GM18868 (cell line): Measurements from ENCODE around the gene OSBPL10.
"Not testable (repeated sequence)": the region's sequence is repeated elsewhere in the genome, so short reads cannot be mapped to it uniquely, and the experiment has no call there.

Experiments
- ATAC-seq: cut with Tn5 transposase; IDR thresholded peaks from one replicate; pipeline ENCODE4 v1.9.1; 2021; ENCODE audit warnings: mild to moderate bottlenecking, moderate library complexity; ENCODE audit not compliant: unreplicated experiment

Gene OSBPL10

GRCh38 chr3:31981206-31982181 lies at the start of gene OSBPL10, which contains the start of gene ZNF860:
TSS of gene OSBPL10 (minus strand) at chr3:31981262. CDS start at chr3:31981179, 83 bp downstream.
TSS of gene ZNF860 (plus strand) at chr3:31981750. CDS start at chr3:31989080, 7,330 bp downstream.
- ATAC-seq: no peak

GRCh38 chr3:32026593-32026992 lies 45.5 kb upstream of the OSBPL10 start:
- no peak for ATAC-seq

GRCh38 chr3:32022947-32023346 lies 41.9 kb upstream of the OSBPL10 start:
- ATAC-seq: no peak

DNA sequence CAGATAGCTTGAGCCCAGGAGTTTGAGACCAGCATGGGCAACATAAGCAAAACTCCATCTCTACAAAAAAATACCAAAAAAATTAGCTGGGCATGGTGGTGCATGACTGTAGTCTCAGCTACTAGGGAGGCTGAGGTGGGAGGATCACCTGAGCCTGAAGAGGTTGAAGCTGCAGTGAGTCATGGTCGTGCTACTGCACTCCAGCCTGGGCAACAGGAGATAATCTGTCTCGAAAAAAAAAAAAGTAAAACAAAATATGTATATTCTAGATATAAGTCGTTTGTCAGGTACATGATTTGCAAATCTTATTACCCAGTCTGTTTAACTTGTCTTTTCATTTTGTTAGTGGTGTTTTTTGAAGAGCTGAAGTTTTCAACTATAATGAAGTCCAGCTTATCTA lies 40.7 kb upstream of the OSBPL10 start:
- no peak for ATAC-seq

DNA sequence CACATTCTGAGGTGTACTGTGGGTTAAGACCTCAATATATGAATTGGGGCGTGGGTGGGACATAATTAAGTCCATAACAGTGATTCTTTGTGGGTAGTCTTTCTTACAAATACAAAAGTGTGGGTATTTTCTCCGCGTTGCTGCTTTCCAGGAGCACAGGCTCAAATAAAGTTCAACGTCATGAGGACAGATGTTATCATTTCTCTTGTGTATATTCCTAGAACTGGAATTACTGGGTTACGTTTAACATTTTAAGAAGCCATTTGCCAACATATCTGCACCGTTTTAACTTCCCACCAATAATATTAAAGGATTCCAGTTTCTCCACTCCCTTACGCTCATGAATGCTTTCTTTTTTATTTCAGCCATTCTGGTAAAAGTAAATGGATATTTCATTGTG lies 40.1 kb upstream of the OSBPL10 start:
- ATAC-seq: no peak

GRCh38 chr3:32018757-32019564 lies 37.9 kb upstream of the OSBPL10 start:
- peak; percentile 51 for ATAC-seq

DNA sequence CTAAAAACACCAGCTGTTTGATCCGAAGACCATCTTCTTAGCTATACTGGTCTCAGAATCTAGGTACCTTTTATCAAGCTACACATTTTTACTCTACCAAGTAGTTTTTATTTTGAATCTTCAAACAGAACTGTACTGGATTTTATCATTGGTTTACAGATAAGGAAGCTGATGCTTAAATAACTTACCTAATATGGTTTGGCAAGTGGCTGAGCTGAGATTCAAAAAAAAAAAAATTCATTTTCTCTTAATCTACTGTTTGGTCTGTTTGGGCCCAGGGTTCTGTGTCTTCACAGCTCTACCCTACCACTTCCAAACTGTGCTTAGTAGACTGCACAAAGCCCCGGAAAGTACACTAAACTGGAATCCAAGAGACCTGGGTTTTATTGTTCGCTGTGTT lies 36.2 kb upstream of the OSBPL10 start:
- no peak for ATAC-seq

DNA sequence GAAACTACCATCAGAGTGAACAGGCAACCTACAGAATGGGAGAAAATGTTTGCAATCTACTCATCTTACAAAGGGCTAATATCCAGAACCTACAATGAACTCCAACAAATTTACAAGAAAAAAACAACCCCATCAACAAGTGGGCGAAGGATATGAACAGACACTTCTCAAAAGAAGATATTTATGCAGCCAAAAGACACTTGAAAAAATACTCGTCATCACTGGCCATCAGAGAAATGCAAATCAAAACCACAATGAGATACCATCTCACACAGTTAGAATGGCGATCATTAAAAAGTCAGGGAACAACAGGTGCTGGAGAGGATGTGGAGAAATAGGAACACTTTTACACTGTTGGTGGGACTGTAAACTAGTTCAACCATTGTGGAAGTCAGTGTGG lies 34.6 kb upstream of the OSBPL10 start:
- not testable (repeated sequence) for ATAC-seq

DNA sequence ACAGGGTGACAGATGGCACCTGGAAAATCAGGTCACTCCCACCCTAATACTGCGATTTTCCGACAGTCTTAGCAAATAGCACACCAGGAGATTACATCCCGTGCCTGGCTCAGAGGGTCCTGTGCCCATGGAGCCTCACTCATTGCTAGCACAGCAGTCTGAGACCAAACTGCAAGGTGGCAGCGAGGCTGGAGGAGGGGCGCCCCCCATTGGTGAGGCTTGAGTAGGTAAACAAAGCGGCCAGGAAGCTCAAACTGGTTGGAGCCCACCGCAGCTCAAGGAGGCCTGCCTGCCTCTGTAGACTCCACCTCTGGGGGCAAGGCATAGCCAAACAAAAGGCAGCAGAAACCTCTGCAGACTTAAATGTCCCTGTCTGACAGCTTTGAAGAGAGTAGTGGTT lies 29.6 kb upstream of the OSBPL10 start:
- not testable (repeated sequence) for ATAC-seq

DNA sequence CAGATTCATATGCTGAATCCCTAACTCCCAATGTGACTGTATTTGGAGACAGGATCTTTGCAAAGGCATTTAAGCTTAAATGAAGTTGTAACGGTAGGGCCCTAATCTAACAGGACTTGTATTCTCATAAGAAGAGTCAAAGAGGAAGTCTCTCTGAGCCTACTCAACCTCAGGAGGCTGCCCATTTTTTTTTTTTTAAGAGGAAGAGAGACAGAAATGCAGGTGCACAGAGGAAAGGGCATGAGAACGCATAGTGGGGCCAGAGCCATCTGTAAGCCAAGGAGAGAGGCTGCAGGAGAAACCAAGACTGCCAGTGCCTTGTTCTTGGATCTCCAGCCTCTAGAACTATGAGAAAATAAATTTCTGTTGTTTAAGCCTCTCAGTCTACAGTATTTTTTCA lies 28.9 kb upstream of the OSBPL10 start:
- ATAC-seq: no peak

DNA sequence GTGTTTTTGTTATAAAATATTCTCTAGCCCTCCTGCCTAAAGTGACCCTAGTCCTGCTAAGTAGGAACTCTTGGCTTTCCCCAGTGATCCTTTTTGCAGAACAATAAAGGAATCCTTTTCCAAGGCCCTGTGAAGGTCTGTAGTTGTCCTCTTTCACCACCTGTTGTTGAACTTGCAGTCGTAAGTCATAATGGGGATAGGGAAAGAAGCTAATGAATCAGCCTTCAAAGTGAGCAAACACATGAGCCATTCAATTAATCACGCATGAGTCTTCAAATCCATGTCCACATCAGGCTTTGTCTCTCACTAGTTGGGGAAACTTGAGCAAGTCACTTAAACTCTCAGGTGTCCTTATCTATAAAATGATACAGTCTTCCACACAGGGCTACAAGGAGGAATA lies 28.0 kb upstream of the OSBPL10 start:
- ATAC-seq: no peak

GRCh38 chr3:32004113-32004765 lies 23.2 kb upstream of the OSBPL10 start:
- ATAC-seq: no peak

DNA sequence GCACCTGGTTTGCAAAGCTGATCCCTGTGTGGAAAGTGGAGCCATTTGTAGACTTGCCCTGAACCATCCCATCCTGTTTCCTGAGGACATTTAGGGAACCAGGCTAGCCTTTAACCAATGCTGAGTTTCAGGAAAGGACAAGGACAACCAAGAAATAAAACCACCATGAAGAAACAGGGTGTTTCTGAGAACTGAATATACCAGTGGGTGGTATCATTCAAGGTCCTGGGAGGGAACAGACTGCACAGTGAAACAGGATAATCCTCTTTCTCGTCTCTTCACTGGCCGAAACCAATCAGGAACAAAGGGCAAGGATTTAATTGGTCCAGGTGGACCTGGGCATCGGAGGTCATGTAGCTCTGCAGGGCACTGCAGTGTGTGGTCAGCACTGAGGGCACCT lies 22.3 kb upstream of the OSBPL10 start:
- ATAC-seq: no peak

DNA sequence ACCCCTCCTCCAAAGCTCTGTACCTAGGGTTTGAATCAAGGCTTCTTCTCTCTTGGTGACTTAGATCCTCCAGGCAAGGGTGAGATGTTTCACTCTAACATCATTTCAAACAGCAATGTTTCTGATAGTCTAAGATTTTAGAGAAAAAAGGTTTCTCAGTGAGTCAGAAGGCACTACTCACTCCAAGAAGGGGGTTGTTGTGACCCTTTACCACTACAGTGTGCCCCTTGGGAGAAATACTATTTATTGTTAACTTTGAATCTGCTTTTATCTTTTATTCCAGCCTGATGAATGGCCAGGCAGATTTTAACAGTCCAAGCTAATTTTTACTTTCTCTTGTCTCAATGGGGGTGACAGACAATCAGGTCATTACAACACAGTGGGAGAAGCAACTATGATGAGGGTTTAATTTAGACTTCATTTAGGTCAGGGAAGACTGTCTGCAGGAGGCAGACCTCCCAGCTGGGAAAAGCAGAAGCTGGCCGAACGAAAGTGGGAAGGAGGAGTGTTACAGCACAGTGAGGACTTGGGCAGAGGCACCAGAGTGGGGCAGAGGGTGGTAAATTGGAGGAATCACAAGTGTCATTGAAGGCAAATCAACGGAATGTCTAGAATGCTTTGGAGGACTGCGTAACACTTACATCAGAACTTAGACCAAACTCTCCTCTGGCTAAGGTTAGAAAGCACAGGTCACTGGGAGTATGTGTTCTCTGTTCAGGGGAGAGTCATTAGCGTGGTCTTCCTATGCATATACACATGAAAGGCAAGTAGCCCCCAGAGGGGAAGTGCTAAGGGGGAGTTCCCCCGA lies 21.7 kb upstream of the OSBPL10 start:
- ATAC-seq: no peak

DNA sequence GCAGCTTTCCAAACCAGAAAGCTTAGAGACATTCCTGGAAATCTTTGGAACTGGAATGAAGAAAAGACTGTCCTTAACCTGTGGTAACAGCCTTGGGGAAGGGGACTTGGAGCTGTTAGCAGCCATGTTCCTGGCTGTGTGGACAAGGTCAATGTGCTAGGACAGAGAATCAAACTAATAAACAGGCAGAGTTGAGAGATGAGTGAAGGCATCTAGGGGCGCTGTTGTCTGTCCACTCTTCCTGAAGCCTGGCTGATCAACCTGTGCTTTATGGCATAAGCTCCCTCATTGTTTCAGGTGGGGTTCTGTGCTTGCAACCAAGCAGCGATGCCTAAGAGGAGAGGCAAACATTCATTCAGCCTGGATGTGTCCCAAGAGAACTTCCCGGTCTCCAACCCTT lies 19.8 kb upstream of the OSBPL10 start:
- ATAC-seq: no peak

DNA sequence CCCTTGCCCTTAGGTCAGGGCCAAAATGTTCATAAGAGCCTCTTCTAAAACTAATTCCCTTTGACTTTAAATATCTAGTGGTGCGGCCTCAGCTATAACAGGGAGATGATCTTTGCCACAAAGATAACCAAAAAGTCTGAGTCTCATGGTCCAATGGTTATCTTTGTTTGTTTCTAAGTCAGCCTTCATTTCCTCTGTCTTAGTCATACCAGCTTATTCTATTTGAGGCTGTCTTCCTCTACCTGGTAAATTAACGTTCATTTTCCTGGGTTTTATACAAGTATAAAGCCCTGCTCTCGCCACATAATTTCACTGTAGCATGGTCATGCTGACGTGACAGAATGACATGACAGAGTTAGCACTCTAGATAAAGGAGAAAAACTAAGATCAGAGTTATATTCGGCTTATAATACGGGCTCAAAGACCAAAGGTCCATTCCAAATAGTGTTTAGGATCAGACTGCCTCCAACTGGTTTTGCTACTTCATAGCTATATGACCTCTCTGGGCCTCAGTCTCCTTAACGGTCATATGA lies 18.9 kb upstream of the OSBPL10 start:
- ATAC-seq: peak; percentile 74

- ATAC-seq: no peak
These were observed 16.4 kb upstream of the OSBPL10 start for GRCh38 chr3:31997500-31997899.

DNA sequence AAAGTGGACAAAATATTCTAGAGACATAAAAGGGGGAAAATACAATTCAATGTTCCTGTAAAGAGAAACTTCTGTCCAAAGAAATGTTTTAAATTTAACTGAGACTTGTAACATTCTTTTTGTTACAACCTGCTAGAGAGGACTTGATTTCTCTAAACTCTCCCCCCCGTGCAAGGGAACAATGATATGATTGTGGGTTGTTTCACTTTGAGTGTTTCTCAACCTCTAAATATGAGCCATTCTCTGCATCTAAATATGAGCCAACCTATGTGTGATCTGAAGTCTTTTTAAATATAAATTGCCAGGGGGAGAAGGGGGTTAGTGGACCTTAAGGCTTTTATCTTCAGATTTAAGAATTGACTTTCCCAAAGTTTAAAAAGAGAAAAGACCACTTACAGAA lies 15.1 kb upstream of the OSBPL10 start:
- ATAC-seq: peak; percentile 66

- ATAC-seq: not testable (repeated sequence)
These were observed 14.0 kb upstream of the OSBPL10 start for GRCh38 chr3:31995026-31995425.

GRCh38 chr3:31993843-31994242 lies 12.8 kb upstream of the OSBPL10 start:
- no peak for ATAC-seq
